IgD-negative memory B cell (primary cell): Measurements from ENCODE around the gene SULT2B1. TPM values are rescaled to one million over a fixed set of nuclear protein-coding genes. Genes with fewer than 3 reads are reported as not detected.

Source experiments
- H3K27ac Mint-ChIP-seq, 3 donors: one replicate each; pipeline ENCODE4 v1.8.0; 2020 to 2022; ENCODE audit warnings: mild to moderate bottlenecking in 3 of 3, mixed read lengths in 3 of 3, moderate library complexity in 1 of 3
- H3K27me3 Mint-ChIP-seq: one replicate; pipeline ENCODE4 v1.8.0; 2021; ENCODE audit warnings: mixed read lengths
- H3K36me3 Mint-ChIP-seq: one replicate; pipeline ENCODE4 v1.8.0; 2020; ENCODE audit warnings: mild to moderate bottlenecking, mixed read lengths
- H3K4me1 Mint-ChIP-seq, 3 donors: one replicate each; pipeline ENCODE4 v1.8.0; 2020 to 2022; ENCODE audit warnings: mixed read lengths in 3 of 3, mild to moderate bottlenecking in 1 of 3
- H3K4me3 Mint-ChIP-seq, 4 donors: one replicate each; pipeline ENCODE4 v1.8.0; 2020 to 2022; ENCODE audit warnings: mild to moderate bottlenecking in 4 of 4, mixed read lengths in 4 of 4, moderate library complexity in 3 of 4
- H3K9me3 Mint-ChIP-seq, 3 donors: one replicate each; pipeline ENCODE4 v1.8.0; 2020 to 2021; ENCODE audit warnings: mixed read lengths in 3 of 3, mild to moderate bottlenecking in 1 of 3
- polyA plus RNA-seq: library from polyadenylated mRNA; unstranded; fragments of 300-500 nt; fragmentation: Illumina TruSeq; gene quantifications from one replicate; pipeline ENCODE4 v1.2.3, GENCODE V29; 2021

Gene SULT2B1
- polyA plus RNA-seq, 1 donor from 2014 or later = not detected

GRCh38 chr19:48596237-48596636, 44.3 kb downstream of the SULT2B1 start:
- H3K27me3 Mint-ChIP-seq = no peaks in the 10 kb centered on the region
- peaks cover 0 to 6% (median 4%) of the 10 kb centered on the region in 3 donors for H3K4me1 Mint-ChIP-seq
- H3K9me3 Mint-ChIP-seq = no peaks in the 10 kb centered on the region
- H3K4me3 Mint-ChIP-seq = no peak overlapping the region
- no peak overlapping the region for H3K27ac Mint-ChIP-seq
- no peaks in the 10 kb centered on the region for H3K36me3 Mint-ChIP-seq

- H3K27ac Mint-ChIP-seq = no peak overlapping the region
- H3K9me3 Mint-ChIP-seq = no peaks in the 10 kb centered on the region
- H3K4me1 Mint-ChIP-seq = peaks cover 0 to 6% (median 4%) of the 10 kb centered on the region in 3 donors
- H3K36me3 Mint-ChIP-seq = no peaks in the 10 kb centered on the region
- H3K4me3 Mint-ChIP-seq = peak overlapping the region in 2 of 4 donors; percentile 63 to 89
- no peaks in the 10 kb centered on the region for H3K27me3 Mint-ChIP-seq
These were observed 44.9 kb downstream of the SULT2B1 start for GRCh38 chr19:48596679-48597465.

- no peaks in the 10 kb centered on the region for H3K36me3 Mint-ChIP-seq
- peak overlapping the region in 1 of 4 donors; percentile 4 for H3K4me3 Mint-ChIP-seq
- no peak overlapping the region for H3K27ac Mint-ChIP-seq
- H3K27me3 Mint-ChIP-seq = no peaks in the 10 kb centered on the region
- no peaks in the 10 kb centered on the region for H3K9me3 Mint-ChIP-seq
- H3K4me1 Mint-ChIP-seq = peaks cover 0 to 6% (median 4%) of the 10 kb centered on the region in 3 donors
These were observed 47.2 kb downstream of the SULT2B1 start for GRCh38 chr19:48598996-48599700.

- Mint-ChIP-seq H3K9me3 (no peaks in the 10 kb centered on the region), H3K27ac (no peak overlapping the region), H3K36me3 (no peaks in the 10 kb centered on the region), H3K4me3 (no peak overlapping the region), H3K27me3 (no peaks in the 10 kb centered on the region), H3K4me1 (peaks cover 0 to 6% (median 2%) of the 10 kb centered on the region in 3 donors)
These were observed 48.9 kb downstream of the SULT2B1 start for GRCh38 chr19:48600679-48601417.

GRCh38 chr19:48603001-48603400, 51.0 kb downstream of the SULT2B1 start:
- H3K36me3 Mint-ChIP-seq = no peaks in the 10 kb centered on the region
- H3K9me3 Mint-ChIP-seq = no peaks in the 10 kb centered on the region
- H3K4me1 Mint-ChIP-seq = no peaks in the 10 kb centered on the region
- H3K27me3 Mint-ChIP-seq = no peaks in the 10 kb centered on the region
- no peak overlapping the region for H3K4me3 Mint-ChIP-seq
- no peak overlapping the region for H3K27ac Mint-ChIP-seq

GRCh38 chr19:48603449-48603848, 51.5 kb downstream of the SULT2B1 start:
- Mint-ChIP-seq H3K9me3 (no peaks in the 10 kb centered on the region), H3K36me3 (no peaks in the 10 kb centered on the region), H3K4me1 (peaks cover 0 to under 1% (median 0%) of the 10 kb centered on the region in 3 donors), H3K27me3 (no peaks in the 10 kb centered on the region), H3K27ac (no peak overlapping the region), H3K4me3 (no peak overlapping the region)

GRCh38 chr19:48603850-48604249, 51.9 kb downstream of the SULT2B1 start:
- H3K4me1 Mint-ChIP-seq = peaks cover 2 to 4% (median 3%) of the 10 kb centered on the region in 3 donors
- no peaks in the 10 kb centered on the region for H3K9me3 Mint-ChIP-seq
- no peaks in the 10 kb centered on the region for H3K36me3 Mint-ChIP-seq
- H3K27me3 Mint-ChIP-seq = peaks cover under 1% of the 10 kb centered on the region
- no peak overlapping the region for H3K27ac Mint-ChIP-seq
- no peak overlapping the region for H3K4me3 Mint-ChIP-seq

- Mint-ChIP-seq H3K27me3 (peaks cover 2% of the 10 kb centered on the region), H3K27ac (peak within 1 kb of the TSS in 1 of 3 donors; percentile 71)
These were observed 54.7 kb downstream of the SULT2B1 start, which contains the start of gene SPACA4 for GRCh38 chr19:48606463-48607358. TSS of gene SPACA4 (plus strand) at chr19:48606742. CDS start at chr19:48606979, 237 bp downstream.

GRCh38 chr19:48607359-48607755, 55.4 kb downstream of the SULT2B1 start:
- no peaks in the 10 kb centered on the region for H3K9me3 Mint-ChIP-seq
- H3K4me1 Mint-ChIP-seq = peaks cover 4 to 6% (median 4%) of the 10 kb centered on the region in 3 donors
- peaks cover 2% of the 10 kb centered on the region for H3K27me3 Mint-ChIP-seq
- no peaks in the 10 kb centered on the region for H3K36me3 Mint-ChIP-seq
- peak overlapping the region in 1 of 3 donors; percentile 71 for H3K27ac Mint-ChIP-seq
- no peak overlapping the region for H3K4me3 Mint-ChIP-seq

More at GRCh38 chr19:48606463-48607358, 54.7 kb downstream of the SULT2B1 start, which contains the start of gene SPACA4:
- Mint-ChIP-seq H3K4me3 (peak within 1 kb of the TSS in 1 of 4 donors; percentile 33), H3K4me1 (peaks cover 4 to 6% (median 4%) of the 10 kb centered on the region in 3 donors), H3K36me3 (no peaks in the 10 kb centered on the region), H3K9me3 (no peaks in the 10 kb centered on the region)

GRCh38 chr19:48608798-48609263, 56.9 kb downstream of the SULT2B1 start:
- no peaks in the 10 kb centered on the region for H3K9me3 Mint-ChIP-seq
- H3K4me1 Mint-ChIP-seq = peaks cover 4 to 9% (median 4%) of the 10 kb centered on the region in 3 donors
- no peaks in the 10 kb centered on the region for H3K36me3 Mint-ChIP-seq
- peak overlapping the region; percentile 44 to 86 (median 51) for H3K27ac Mint-ChIP-seq
- peaks cover 2% of the 10 kb centered on the region for H3K27me3 Mint-ChIP-seq
- peak overlapping the region; percentile 27 to 69 (median 61) for H3K4me3 Mint-ChIP-seq

- no peak overlapping the region for H3K27ac Mint-ChIP-seq
- H3K9me3 Mint-ChIP-seq = no peaks in the 10 kb centered on the region
- peaks cover 4 to 13% (median 4%) of the 10 kb centered on the region in 3 donors for H3K4me1 Mint-ChIP-seq
- H3K4me3 Mint-ChIP-seq = no peak overlapping the region
- no peaks in the 10 kb centered on the region for H3K36me3 Mint-ChIP-seq
- peaks cover 2% of the 10 kb centered on the region for H3K27me3 Mint-ChIP-seq
These were observed 57.7 kb downstream of the SULT2B1 start for GRCh38 chr19:48609571-48610108.

- H3K4me3 Mint-ChIP-seq = no peak overlapping the region
- peaks cover 2% of the 10 kb centered on the region for H3K36me3 Mint-ChIP-seq
- peaks cover 7 to 16% (median 8%) of the 10 kb centered on the region in 3 donors for H3K4me1 Mint-ChIP-seq
- H3K9me3 Mint-ChIP-seq = no peaks in the 10 kb centered on the region
- H3K27me3 Mint-ChIP-seq = peaks cover 2% of the 10 kb centered on the region
- H3K27ac Mint-ChIP-seq = no peak overlapping the region
These were observed 59.9 kb downstream of the SULT2B1 start for GRCh38 chr19:48611872-48612271.

GRCh38 chr19:48613024-48613851, 61.3 kb downstream of the SULT2B1 start:
- Mint-ChIP-seq H3K4me1 (peaks cover 11 to 20% (median 16%) of the 10 kb centered on the region in 3 donors), H3K27ac (peak overlapping the region in 2 of 3 donors; percentile 80 to 84), H3K9me3 (no peaks in the 10 kb centered on the region), H3K4me3 (no peak overlapping the region), H3K27me3 (peaks cover 2% of the 10 kb centered on the region), H3K36me3 (peaks cover 2% of the 10 kb centered on the region)
